K562 (cell line): ENCODE measurements around the gene RNF121. TPM values are rescaled to one million over a fixed set of nuclear protein-coding genes. Genes with fewer than 3 reads are reported as not detected.

Experiments used
- ATAC-seq: fragments of 200-7000 bp; cut with Tn5 transposase; 3 replicates; pipeline ENCODE4 v1.9.1; 2020; ENCODE audit warnings: moderate library complexity
- BruUV-seq: library from RNA; stranded (reverse); fragments of 400-500 nt; replicated peaks from 2 replicates; lab custom pipeline; 2021; lab: Mats Ljungman, UMichigan
- CTCF ChIA-PET: fragments of 300-600 bp; formaldehyde crosslinking; extraction: SDS; loops from one replicate; lab custom pipeline; 2021; ENCODE audit warnings: low intra/inter-chr PET ratio; lab: Yijun Ruan, JAX
- POLR2A ChIA-PET: fragments of 300-600, 350-650 bp; sonication (Branson Sonifier 250); formaldehyde crosslinking; extraction: SDS; loops from one replicate; lab custom pipeline; 2021; ENCODE audit warnings: antibody characterized with exemption, inconsistent platforms; lab: Yijun Ruan, JAX
- DNase-seq, 4 experiments: peaks; one replicate each; pipeline versions ENCODE4 v3.0.0 to v3.0.0-alpha.2; 2011 to 2018; ENCODE audit warnings: low spot score in 3 of 4, mixed read lengths in 3 of 4; ENCODE audit errors: extremely low read depth in 1 of 4
- FAIRE-seq: peaks from 2 replicates; lab custom pipeline; 2011; peaks lifted over from hg19 to GRCh38; lab: Jason Lieb, UNC
- H2AFZ ChIP-seq: 2 replicates; pipeline ENCODE4 v1.6.0; 2011; ENCODE audit warnings: low read depth, low read length, control low read depth, inconsistent platforms
- H3K27ac ChIP-seq: fragments of 200-600 bp; 3 replicates; pipeline ENCODE4 v1.8.0; 2011; ENCODE audit warnings: low read depth, mild to moderate bottlenecking, control low read depth, inconsistent platforms, low read length, moderate library complexity, mixed read lengths; ENCODE audit errors: extremely low read depth
- H3K27me3 ChIP-seq, 2 experiments: fragments of 300-600 bp in 1 of 2; 2 replicates in 1 of 2; 3 replicates in 1 of 2; pipeline versions ENCODE4 v1.6.0 to v1.8.0; 2011; ENCODE audit warnings: inconsistent platforms in 2 of 2, low read length in 2 of 2, mild to moderate bottlenecking in 1 of 2, mixed read lengths in 1 of 2, moderate library complexity in 1 of 2; ENCODE audit not compliant: control insufficient read depth in 2 of 2, insufficient read depth in 2 of 2
- H3K36me3 ChIP-seq: fragments of 300-600 bp; 3 replicates; pipeline ENCODE4 v1.8.0; 2011; ENCODE audit warnings: mild to moderate bottlenecking, low read length, inconsistent platforms; ENCODE audit not compliant: control insufficient read depth, insufficient read depth
- H3K4me1 ChIP-seq, 2 experiments: fragments of 200-600 bp in 1 of 2; replicated peaks in 1 of 2; 2 replicates in 1 of 2; 3 replicates in 1 of 2; pipeline versions ENCODE4 v1.5.1 to v1.8.0; 2011; ENCODE audit warnings: inconsistent platforms in 2 of 2, low read length in 2 of 2, mild to moderate bottlenecking in 1 of 2, mixed read lengths in 1 of 2, moderate library complexity in 1 of 2; ENCODE audit not compliant: control insufficient read depth in 2 of 2, insufficient read depth in 2 of 2
- H3K4me2 ChIP-seq: 2 replicates; pipeline ENCODE4 v1.6.1; 2011; ENCODE audit warnings: low read length, control low read depth, inconsistent platforms, mixed read lengths; ENCODE audit not compliant: insufficient read depth
- H3K4me3 ChIP-seq: fragments of 200-600 bp; sonication (generic), shearing (Covaris generic); 2 replicates; pipeline ENCODE4 v1.5.1; 2016; ENCODE audit warnings: control low read depth, inconsistent platforms
- H3K79me2 ChIP-seq: fragments of 200-600 bp; 3 replicates; pipeline ENCODE4 v1.8.0; 2011; ENCODE audit warnings: low read length, inconsistent platforms; ENCODE audit not compliant: control insufficient read depth, insufficient read depth
- H3K9ac ChIP-seq, 2 experiments: 2 replicates each; pipeline versions ENCODE4 v1.6.0 to v1.6.1; 2011; ENCODE audit warnings: low read depth in 2 of 2, low read length in 2 of 2, control low read depth in 1 of 2, inconsistent platforms in 1 of 2, mild to moderate bottlenecking in 1 of 2, mixed read lengths in 1 of 2; ENCODE audit not compliant: insufficient read depth in 1 of 2
- H3K9me1 ChIP-seq: one replicate; pipeline ENCODE4 v1.6.0; 2011; ENCODE audit warnings: inconsistent platforms, mild to moderate bottlenecking, low read length, moderate library complexity; ENCODE audit not compliant: control insufficient read depth, insufficient read depth
- H3K9me3 ChIP-seq: replicated peaks from 2 replicates; pipeline ENCODE4 v1.5.1; 2011; ENCODE audit warnings: low read depth, low read length, inconsistent platforms; ENCODE audit not compliant: control insufficient read depth, insufficient read depth
- H4K20me1 ChIP-seq: replicated peaks from 2 replicates; pipeline ENCODE4 v1.6.1; 2011; ENCODE audit warnings: low read length, inconsistent platforms, mixed read lengths; ENCODE audit not compliant: control insufficient read depth, insufficient read depth
- CBX1 ChIP-seq: sonication (generic); IDR thresholded peaks from 2 replicates; pipeline ENCODE4 v1.6.1; 2016; ENCODE audit warnings: antibody characterized with exemption, low read depth, mild to moderate bottlenecking
- FIP1L1 ChIP-seq: fragments of 200-400 bp; formaldehyde crosslinking; IDR thresholded peaks from 2 replicates; pipeline ENCODE4 v1.6.1; 2018; ENCODE audit warnings: mild to moderate bottlenecking, low read depth, low read length; ENCODE audit not compliant: poor library complexity, severe bottlenecking
- MXI1 ChIP-seq: IDR thresholded peaks from 2 replicates; pipeline ENCODE4 v1.6.1; 2011; ENCODE audit warnings: low read depth, mild to moderate bottlenecking, improper control_type of control experiment, low read length
- NR1H2 ChIP-seq: sonication (generic); formaldehyde crosslinking; IDR thresholded peaks from 2 replicates; pipeline ENCODE4 v1.4.0; 2020; ENCODE audit warnings: mild to moderate bottlenecking, missing genetic modification reagents
- PCBP1 ChIP-seq: fragments of 200-400 bp; formaldehyde crosslinking; IDR thresholded peaks from 2 replicates; pipeline ENCODE4 v1.6.1; 2018; ENCODE audit warnings: mild to moderate bottlenecking, low read depth, low read length; ENCODE audit not compliant: poor library complexity, severe bottlenecking
- SMAD1 ChIP-seq: fragments of 150-350 bp; IDR thresholded peaks from 2 replicates; pipeline ENCODE4 v1.6.1; 2014; ENCODE audit warnings: low read length, low read depth; ENCODE audit not compliant: partially characterized antibody
- TBP ChIP-seq: optimal IDR thresholded peaks from 2 replicates; pipeline ENCODE3; 2011; ENCODE audit warnings: low read depth, low read length, improper control_type of control experiment
- ZNF197 ChIP-seq: fragments of 200-800 bp; sonication (Bioruptor generic); IDR thresholded peaks from 2 replicates; pipeline ENCODE4 v1.6.1; 2016; ENCODE audit warnings: low read depth, missing genetic modification characterization, missing compliant biosample characterization
- ZNF23 ChIP-seq: fragments of 250-450 bp; sonication (Bioruptor Pico); IDR thresholded peaks from 2 replicates; pipeline ENCODE4 v1.4.0; 2020; ENCODE audit warnings: mild to moderate bottlenecking
- ZNF707 ChIP-seq: fragments of 250-450 bp; sonication (Bioruptor Pico); conservative IDR thresholded peaks from 2 replicates; pipeline ENCODE4 v1.8.0; 2022; ENCODE audit warnings: inconsistent platforms, mild to moderate bottlenecking, moderate library complexity
- WGBS: fragments of 100-300 bp; shearing (Covaris generic); methylation state at CpG from one replicate; pipeline ENCODE4 v1.1.6; 2016; ENCODE audit warnings: low coverage, mixed read lengths; ENCODE audit not compliant: insufficient coverage; ENCODE audit errors: missing lambda C conversion rate; 5-methylcytosine and 5-hydroxymethylcytosine counted together
- in situ Hi-C: fragments of 300-500 bp; cut with MboI; formaldehyde crosslinking; loops from 4 replicates; pipeline ENCODE4 v1.15.0; 2018; ENCODE audit warnings: inconsistent platforms, mixed read lengths
- intact Hi-C: fragments of 100-400 bp; cut with micrococcal nuclease; formaldehyde crosslinking; loops from 2 replicates; pipeline ENCODE4 v1.14.2; 2022
- polyA plus RNA-seq, 8 experiments: library from polyadenylated mRNA; depleted of rRNA in 4 of 8; stranded (reverse) in 5 of 8; unstranded in 3 of 8; fragments of >200 nt; fragmentation: Nextera tagmentation in 2 of 8; fragmentation: Illumina TruSeq in 1 of 8; extraction: Ambion mirVana in 2 of 8; extraction: Trizol in 1 of 8; gene quantifications; 2 replicates each; pipeline versions ENCODE4 v1.2.1 to v1.2.3, GENCODE V29; 2011 to 2014; ENCODE audit warnings: inconsistent platforms in 1 of 8, missing spikeins in 1 of 8
- total RNA-seq, 7 experiments: library from RNA; depleted of rRNA in 6 of 7; stranded (reverse); fragments of >200 nt in 6 of 7; fragmentation: Illumina TruSeq in 2 of 7; extraction: Trizol in 2 of 7; gene quantifications; 2 replicates each; pipeline versions ENCODE4 v1.2.1 to v1.2.3, GENCODE V29; 2011 to 2021; ENCODE audit warnings: low replicate concordance in 1 of 7
- TF ChIP-seq, protein P1 (sequence below): fragments of 450-650 bp; IDR thresholded peaks from 2 replicates; pipeline ENCODE4 v1.6.1; 2014; ENCODE audit warnings: low read depth, mild to moderate bottlenecking, moderate library complexity, borderline replicate concordance
- TF ChIP-seq, protein P2 (sequence below): fragments of 450-650 bp; IDR thresholded peaks from 2 replicates; pipeline ENCODE4 v1.7.1; 2018; ENCODE audit warnings: mild to moderate bottlenecking, low read depth; ENCODE audit not compliant: partially characterized antibody
- TF ChIP-seq, protein P3 (sequence below): fragments of 450-650 bp; conservative IDR thresholded peaks from 2 replicates; pipeline ENCODE4 v1.6.1; 2016; ENCODE audit warnings: missing genetic modification characterization, low read depth, mild to moderate bottlenecking, missing compliant biosample characterization, moderate library complexity

Gene RNF121
- total and polyA plus RNA-seq, 9 of the 15 experiments (the other 6 are each of a cell fraction or from before 2014, with no cell fraction given): 8.0 to 63.4 (median 20.5) TPM

DNA sequence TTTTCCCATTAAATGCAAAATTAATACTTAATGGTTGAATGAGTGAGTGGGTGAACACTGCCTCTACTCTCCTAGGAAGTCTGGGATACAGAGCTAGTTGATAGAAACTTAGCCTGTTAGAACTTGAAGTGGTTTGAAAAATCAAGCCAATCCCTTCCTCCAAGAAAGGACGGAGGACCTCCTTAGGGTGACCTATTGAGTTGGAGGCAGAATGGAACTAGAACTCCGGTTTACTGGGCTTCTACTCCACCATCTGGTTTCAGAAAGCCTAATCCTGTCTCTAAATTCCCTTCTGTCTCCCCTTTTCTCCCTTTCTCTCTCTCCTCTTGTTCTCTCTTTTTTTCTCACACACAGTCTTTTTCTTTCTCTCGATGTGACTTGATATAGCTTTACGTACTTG, 50.2 kb downstream of the RNF121 start:
- Histone ChIP-seq H3K4me2 (no peak overlapping the region), H3K79me2 (peaks cover 4% of the 10 kb centered on the region; the same call in 1 of the 3 replicates), H3K9ac (no peak overlapping the region), H3K27me3 (no peaks in the 10 kb centered on the region), H2AFZ (no peak overlapping the region), H3K36me3 (peaks cover 65% of the 10 kb centered on the region), H4K20me1 (no peaks in the 10 kb centered on the region), H3K27ac (no peak overlapping the region), H3K4me1 (no peaks in the 10 kb centered on the region), H3K9me3 (no peaks in the 10 kb centered on the region), H3K9me1 (peaks cover 3% of the 10 kb centered on the region), H3K4me3 (no peak overlapping the region)
- ChIA-PET CTCF (interaction anchor here (3.1 kb wide), 1 partner anchor 112 kb away, joined by 14 read pairs; no protein-coding TSS in a partner anchor), POLR2A (interaction anchor here (0.9 kb wide), 1 partner anchor 27 kb away, joined by 3 read pairs; no protein-coding TSS in a partner anchor)
- in situ Hi-C loops (no loop called here), intact Hi-C loops (no loop called here)
- FAIRE-seq (no peak), DNase-seq (no peak), ATAC-seq (no peak)
- TF ChIP-seq, protein P1, sequence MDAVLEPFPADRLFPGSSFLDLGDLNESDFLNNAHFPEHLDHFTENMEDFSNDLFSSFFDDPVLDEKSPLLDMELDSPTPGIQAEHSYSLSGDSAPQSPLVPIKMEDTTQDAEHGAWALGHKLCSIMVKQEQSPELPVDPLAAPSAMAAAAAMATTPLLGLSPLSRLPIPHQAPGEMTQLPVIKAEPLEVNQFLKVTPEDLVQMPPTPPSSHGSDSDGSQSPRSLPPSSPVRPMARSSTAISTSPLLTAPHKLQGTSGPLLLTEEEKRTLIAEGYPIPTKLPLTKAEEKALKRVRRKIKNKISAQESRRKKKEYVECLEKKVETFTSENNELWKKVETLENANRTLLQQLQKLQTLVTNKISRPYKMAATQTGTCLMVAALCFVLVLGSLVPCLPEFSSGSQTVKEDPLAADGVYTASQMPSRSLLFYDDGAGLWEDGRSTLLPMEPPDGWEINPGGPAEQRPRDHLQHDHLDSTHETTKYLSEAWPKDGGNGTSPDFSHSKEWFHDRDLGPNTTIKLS: no peak
- TF ChIP-seq SMAD1: no peak
- no peak for TF ChIP-seq PCBP1
- no peak for TF ChIP-seq FIP1L1
- no peak for TF ChIP-seq NR1H2
- no peak for TF ChIP-seq MXI1
- TF ChIP-seq ZNF23 (CRISPR knock-in tag): no peak
- TF ChIP-seq, protein P2, sequence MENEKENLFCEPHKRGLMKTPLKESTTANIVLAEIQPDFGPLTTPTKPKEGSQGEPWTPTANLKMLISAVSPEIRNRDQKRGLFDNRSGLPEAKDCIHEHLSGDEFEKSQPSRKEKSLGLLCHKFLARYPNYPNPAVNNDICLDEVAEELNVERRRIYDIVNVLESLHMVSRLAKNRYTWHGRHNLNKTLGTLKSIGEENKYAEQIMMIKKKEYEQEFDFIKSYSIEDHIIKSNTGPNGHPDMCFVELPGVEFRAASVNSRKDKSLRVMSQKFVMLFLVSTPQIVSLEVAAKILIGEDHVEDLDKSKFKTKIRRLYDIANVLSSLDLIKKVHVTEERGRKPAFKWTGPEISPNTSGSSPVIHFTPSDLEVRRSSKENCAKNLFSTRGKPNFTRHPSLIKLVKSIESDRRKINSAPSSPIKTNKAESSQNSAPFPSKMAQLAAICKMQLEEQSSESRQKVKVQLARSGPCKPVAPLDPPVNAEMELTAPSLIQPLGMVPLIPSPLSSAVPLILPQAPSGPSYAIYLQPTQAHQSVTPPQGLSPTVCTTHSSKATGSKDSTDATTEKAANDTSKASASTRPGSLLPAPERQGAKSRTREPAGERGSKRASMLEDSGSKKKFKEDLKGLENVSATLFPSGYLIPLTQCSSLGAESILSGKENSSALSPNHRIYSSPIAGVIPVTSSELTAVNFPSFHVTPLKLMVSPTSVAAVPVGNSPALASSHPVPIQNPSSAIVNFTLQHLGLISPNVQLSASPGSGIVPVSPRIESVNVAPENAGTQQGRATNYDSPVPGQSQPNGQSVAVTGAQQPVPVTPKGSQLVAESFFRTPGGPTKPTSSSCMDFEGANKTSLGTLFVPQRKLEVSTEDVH: no peak
- no peak for TF ChIP-seq CBX1
- no peak for TF ChIP-seq ZNF197 (CRISPR knock-in tag)
- TF ChIP-seq, protein P3, sequence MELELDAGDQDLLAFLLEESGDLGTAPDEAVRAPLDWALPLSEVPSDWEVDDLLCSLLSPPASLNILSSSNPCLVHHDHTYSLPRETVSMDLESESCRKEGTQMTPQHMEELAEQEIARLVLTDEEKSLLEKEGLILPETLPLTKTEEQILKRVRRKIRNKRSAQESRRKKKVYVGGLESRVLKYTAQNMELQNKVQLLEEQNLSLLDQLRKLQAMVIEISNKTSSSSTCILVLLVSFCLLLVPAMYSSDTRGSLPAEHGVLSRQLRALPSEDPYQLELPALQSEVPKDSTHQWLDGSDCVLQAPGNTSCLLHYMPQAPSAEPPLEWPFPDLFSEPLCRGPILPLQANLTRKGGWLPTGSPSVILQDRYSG: no peak
- no peak for TF ChIP-seq TBP
- no peak for TF ChIP-seq ZNF707 (CRISPR knock-in tag)
- 100% methylated on average over 4 of the region's 4 CpGs for whole genome bisulfite sequencing
- no TSS peak for BruUV-seq
